Skeletal muscle satellite cell (primary cell): ENCODE data around the gene SMIM15.

Experiments
- H3K27me3 ChIP-seq: 2 replicates; pipeline ENCODE4 v1.7.0; 2013; ENCODE audit warnings: low read length; ENCODE audit not compliant: control insufficient read depth, insufficient read depth
- H3K36me3 ChIP-seq: 2 replicates; pipeline ENCODE4 v1.7.0; 2013; ENCODE audit warnings: mild to moderate bottlenecking, control low read depth, low read length; ENCODE audit not compliant: insufficient read depth
- H3K4me1 ChIP-seq: 2 replicates; pipeline ENCODE4 v1.7.0; 2013; ENCODE audit warnings: low read length; ENCODE audit not compliant: control insufficient read depth, insufficient read depth
- H3K4me2 ChIP-seq: 2 replicates; pipeline ENCODE4 v1.7.0; 2013; ENCODE audit warnings: mild to moderate bottlenecking, low read length
- H3K4me3 ChIP-seq: 2 replicates; pipeline ENCODE4 v1.7.0; 2013; ENCODE audit warnings: low read length
- H3K9ac ChIP-seq: 2 replicates; pipeline ENCODE4 v1.7.0; 2013; ENCODE audit warnings: mild to moderate bottlenecking, low read depth, low read length, moderate library complexity
- H3K9me3 ChIP-seq: replicated peaks from 2 replicates; pipeline ENCODE4 v1.7.0; 2013; ENCODE audit warnings: mild to moderate bottlenecking, control low read depth, low read length

Gene SMIM15

GRCh38 chr5:61120534-61120933 is 41.7 kb downstream of the SMIM15 start:
- Histone ChIP-seq H3K4me3 (no peak overlapping the region), H3K27me3 (no peaks in the 10 kb centered on the region), H3K9ac (no peak overlapping the region), H3K9me3 (no peaks in the 10 kb centered on the region), H3K4me1 (no peaks in the 10 kb centered on the region), H3K36me3 (no peaks in the 10 kb centered on the region), H3K4me2 (no peak overlapping the region)

- H3K9ac ChIP-seq, result no peak overlapping the region
- H3K9me3 ChIP-seq, result no peaks in the 10 kb centered on the region
- no peak overlapping the region for H3K4me2 ChIP-seq
- no peaks in the 10 kb centered on the region for H3K36me3 ChIP-seq
- H3K27me3 ChIP-seq, result no peaks in the 10 kb centered on the region
- no peak overlapping the region for H3K4me3 ChIP-seq
- no peaks in the 10 kb centered on the region for H3K4me1 ChIP-seq
Observed at GRCh38 chr5:61119066-61119465, 43.2 kb downstream of the SMIM15 start.

GRCh38 chr5:61115968-61116367 is 46.3 kb downstream of the SMIM15 start:
- Histone ChIP-seq H3K9me3 (no peaks in the 10 kb centered on the region), H3K4me2 (no peak overlapping the region), H3K4me3 (no peak overlapping the region), H3K36me3 (no peaks in the 10 kb centered on the region), H3K4me1 (no peaks in the 10 kb centered on the region), H3K9ac (no peak overlapping the region), H3K27me3 (no peaks in the 10 kb centered on the region)

- Histone ChIP-seq H3K4me2 (no peak overlapping the region), H3K9ac (no peak overlapping the region), H3K36me3 (no peaks in the 10 kb centered on the region), H3K9me3 (no peaks in the 10 kb centered on the region), H3K4me1 (no peaks in the 10 kb centered on the region), H3K27me3 (no peaks in the 10 kb centered on the region), H3K4me3 (no peak overlapping the region)
Observed at GRCh38 chr5:61114441-61114840, 47.8 kb downstream of the SMIM15 start.
